8988T (cell line): ENCODE measurements around the gene TMPRSS11F.
A peak's percentile ranks its signal among the peaks of the same experiment; 100 is the strongest.

Experiments used
- DNase-seq: peaks from one replicate; pipeline ENCODE4 v3.0.0; 2011

The TMPRSS11F gene

GRCh38 chr4:68077301-68077700 lies 52.4 kb downstream of the TMPRSS11F start:
- no peak for DNase-seq

DNA sequence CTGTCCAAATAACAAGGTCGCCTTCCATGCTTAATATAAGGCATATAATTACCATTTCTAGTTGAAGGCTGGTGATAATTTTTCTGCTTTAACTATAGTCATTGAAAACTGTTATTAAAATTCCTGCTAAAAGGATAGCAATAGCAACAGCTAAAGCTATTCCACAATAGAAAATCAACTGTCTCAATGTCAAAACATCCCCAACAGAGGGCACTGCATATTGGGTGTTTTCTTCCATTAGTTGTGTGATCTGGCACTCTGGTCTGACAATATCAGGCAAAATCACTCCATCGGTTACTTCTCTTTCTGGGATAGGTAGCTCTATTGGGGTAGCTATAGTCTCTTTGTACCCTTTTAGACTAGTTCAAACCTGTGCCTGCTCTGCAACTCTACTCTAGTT lies 53.5 kb downstream of the TMPRSS11F start:
- no peak for DNase-seq

DNA sequence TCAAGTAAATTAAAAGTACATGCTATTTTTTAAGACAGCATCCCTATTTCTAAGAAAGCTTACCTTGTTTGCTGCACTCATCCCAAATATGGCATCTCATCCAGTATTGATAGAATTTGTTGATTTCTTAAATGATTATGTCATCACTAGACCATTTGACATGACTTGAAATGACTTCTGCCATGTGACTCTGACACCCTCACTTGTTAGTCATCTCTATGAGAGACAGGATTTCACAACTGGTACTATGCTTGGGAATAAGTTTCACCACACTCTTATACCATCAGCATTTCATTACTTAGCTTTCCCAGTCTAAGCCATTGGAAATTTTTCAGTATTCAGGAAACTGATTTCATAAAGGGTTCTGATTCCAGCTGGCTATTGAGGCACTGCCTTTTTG lies 55.3 kb downstream of the TMPRSS11F start:
- no peak for DNase-seq

DNA sequence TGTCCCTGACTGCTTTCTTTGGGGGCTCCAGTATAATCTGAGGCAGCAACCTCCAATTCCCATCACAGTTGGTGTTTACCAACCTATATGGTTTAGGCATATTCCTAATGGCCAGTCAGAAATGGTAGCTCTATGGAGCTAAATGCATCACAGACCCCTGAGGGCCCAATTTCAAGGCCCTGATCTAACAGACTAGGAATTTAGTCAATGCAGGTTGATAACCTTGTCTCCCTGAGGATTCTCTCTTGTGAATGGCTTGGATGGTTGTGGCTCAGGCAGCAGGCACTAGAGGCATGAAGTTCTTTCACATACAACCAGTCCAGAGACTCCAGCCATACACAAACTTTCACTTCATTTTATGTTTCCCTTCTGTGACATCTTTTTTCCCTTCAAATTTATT lies 59.4 kb downstream of the TMPRSS11F start:
- no peak for DNase-seq

DNA sequence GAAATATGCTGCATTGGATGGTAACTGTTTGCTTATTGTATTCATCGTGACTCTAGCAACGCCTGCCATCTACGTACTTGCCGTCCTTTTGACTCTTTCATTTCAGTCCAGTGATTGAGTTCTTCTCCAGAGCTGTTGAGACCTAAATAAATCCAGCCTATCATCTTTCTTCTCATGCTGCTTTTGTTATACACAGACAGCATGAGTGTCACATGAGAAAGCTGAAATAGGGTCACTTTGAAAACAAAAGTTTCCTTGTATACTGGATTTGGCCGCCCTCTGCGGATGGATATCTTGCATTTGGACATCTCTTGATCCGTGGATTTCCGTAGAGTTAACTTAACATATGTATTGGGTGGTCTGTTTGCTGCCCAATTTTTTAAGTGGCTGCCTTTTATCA lies 67.2 kb downstream of the TMPRSS11F start:
- DNase-seq = no peak

- no peak for DNase-seq
Observed at GRCh38 chr4:68038272-68038671, 91.4 kb downstream of the TMPRSS11F start.

GRCh38 chr4:68021185-68021584 lies 108.5 kb downstream of the TMPRSS11F start:
- peak; percentile 1 for DNase-seq

DNA sequence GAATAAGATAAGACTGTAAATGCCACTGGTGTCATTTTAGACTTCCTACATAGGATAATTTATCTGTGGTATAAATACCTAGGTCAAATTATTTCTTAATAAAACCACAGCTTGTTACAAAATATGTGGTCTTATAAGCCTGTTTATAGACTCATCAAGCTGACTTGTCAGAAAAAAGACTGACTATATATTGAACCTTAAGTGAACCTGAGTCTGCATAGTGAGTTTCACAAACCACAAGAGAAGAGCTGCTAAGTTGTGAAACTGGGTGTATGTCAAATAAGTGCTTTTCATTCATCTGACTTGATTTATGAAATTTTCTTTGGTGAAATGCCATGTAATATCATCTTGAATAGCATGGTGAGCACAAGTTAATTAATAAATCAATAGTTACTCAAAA lies 118.0 kb downstream of the TMPRSS11F start:
- no peak for DNase-seq
